HEK293 (cell line): ENCODE results near the gene RNU1-3.

ENCODE experiments used
- BCL11A ChIP-seq: fragments of 450-650 bp; formaldehyde crosslinking; IDR thresholded peaks from 2 replicates; pipeline ENCODE4 v1.5.1; 2016; ENCODE audit warnings: low read depth, missing biosample characterization, missing genetic modification characterization
- BCL6B ChIP-seq: fragments of 450-650 bp; formaldehyde crosslinking; IDR thresholded peaks from 2 replicates; pipeline ENCODE4 v1.5.1; 2017; ENCODE audit warnings: missing biosample characterization, missing genetic modification characterization
- CTCF ChIP-seq: fragments of 450-650 bp; formaldehyde crosslinking; IDR thresholded peaks from 2 replicates; pipeline ENCODE4 v1.5.1; 2016; ENCODE audit warnings: missing biosample characterization, missing genetic modification characterization
- ELK4 ChIP-seq: IDR thresholded peaks from 2 replicates; pipeline ENCODE4 v1.6.1; 2011; ENCODE audit warnings: mild to moderate bottlenecking, low read depth, low read length, borderline replicate concordance
- OSR2 ChIP-seq: fragments of 450-650 bp; formaldehyde crosslinking; IDR thresholded peaks from 2 replicates; pipeline ENCODE4 v1.5.1; 2016; ENCODE audit warnings: missing biosample characterization, missing genetic modification characterization
- REST ChIP-seq: fragments of 450-650 bp; formaldehyde crosslinking; IDR thresholded peaks from 2 replicates; pipeline ENCODE4 v1.5.1; 2016; ENCODE audit warnings: missing biosample characterization, missing genetic modification characterization
- SP2 ChIP-seq: fragments of 450-650 bp; formaldehyde crosslinking; IDR thresholded peaks from 2 replicates; pipeline ENCODE4 v1.5.1; 2016; ENCODE audit warnings: missing biosample characterization, missing genetic modification characterization
- ZBTB17 ChIP-seq: fragments of 450-650 bp; formaldehyde crosslinking; IDR thresholded peaks from 2 replicates; pipeline ENCODE4 v1.5.1; 2016; ENCODE audit warnings: missing biosample characterization, missing genetic modification characterization
- ZNF366 ChIP-seq: fragments of 450-650 bp; formaldehyde crosslinking; conservative IDR thresholded peaks from 2 replicates; pipeline ENCODE4 v1.5.1; 2016; ENCODE audit warnings: missing biosample characterization, missing genetic modification characterization
- ZNF580 ChIP-seq: fragments of 450-650 bp; formaldehyde crosslinking; IDR thresholded peaks from 2 replicates; pipeline ENCODE4 v1.5.1; 2016; ENCODE audit warnings: missing biosample characterization, missing genetic modification characterization
- ZSCAN18 ChIP-seq: fragments of 450-650 bp; formaldehyde crosslinking; IDR thresholded peaks from 2 replicates; pipeline ENCODE4 v1.5.1; 2016; ENCODE audit warnings: missing biosample characterization, missing genetic modification characterization

- TF ChIP-seq CTCF (tag by site-specific recombination) (no peak), ZNF580 (tag by site-specific recombination) (no peak), ZBTB17 (tag by site-specific recombination) (no peak), BCL6B (no peak), ZNF366 (tag by site-specific recombination) (no peak), OSR2 (tag by site-specific recombination) (no peak), ELK4 (no peak), ZSCAN18 (no peak), REST (tag by site-specific recombination) (no peak), BCL11A (no peak), SP2 (tag by site-specific recombination) (no peak)
Observed at GRCh38 chr1:16630661-16631247, 36.0 kb downstream of the RNU1-3 start.
